AG10803 (cell line): Measurements from ENCODE around the gene EDDM13.
"Not testable (repeated sequence)": the region's sequence is repeated elsewhere in the genome, so short reads cannot be mapped to it uniquely, and the experiment has no call there.

ENCODE experiments used
- DNase-seq: peaks from one replicate; pipeline ENCODE4 v3.0.0; 2010; ENCODE audit warnings: low read depth
- H3K4me3 ChIP-seq: 2 replicates; pipeline ENCODE4 v1.5.1; 2011; ENCODE audit warnings: mild to moderate bottlenecking, low read length, control low read depth
- TF ChIP-seq, protein P1 (sequence below): conservative IDR thresholded peaks from 2 replicates; pipeline ENCODE4 v1.5.1; 2011; ENCODE audit warnings: mild to moderate bottlenecking, low read length, control low read depth, inconsistent platforms

EDDM13 gene

DNA sequence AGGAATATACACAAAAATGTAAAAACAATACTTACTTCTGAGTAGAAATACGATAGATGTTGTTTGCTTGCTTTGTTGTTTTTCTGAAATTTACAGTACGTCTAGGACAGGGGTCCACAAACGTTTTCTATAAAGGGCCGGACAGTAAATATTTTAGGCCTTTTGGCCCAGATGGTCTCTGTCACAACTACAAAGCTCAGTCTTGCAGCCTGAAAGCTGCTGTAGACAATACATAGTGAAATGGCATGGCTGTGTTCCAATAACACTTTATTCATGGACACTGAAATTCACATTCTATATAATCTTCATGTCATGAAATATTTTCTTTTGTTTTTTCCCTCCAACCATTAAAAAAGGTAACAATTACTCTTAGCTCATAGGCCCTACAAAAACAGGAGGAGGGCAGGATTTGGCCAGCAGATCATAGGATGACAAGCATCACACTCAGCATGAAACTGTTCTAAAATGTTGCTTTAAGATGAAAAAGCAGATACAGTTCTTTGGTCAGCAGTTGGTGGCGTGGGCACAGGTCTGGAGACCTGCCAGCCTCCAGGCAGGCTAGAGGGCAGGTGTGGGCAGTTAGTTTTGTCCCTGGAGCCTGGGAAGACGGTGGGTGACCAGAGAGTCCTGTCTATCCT lies at the start of gene EDDM13:
Gene EDDM13 (plus strand): TSS at position 588 of the 638 bp plus-strand sequence. CDS start 87 bp downstream, outside the sequence.
- DNase-seq = no peak
- no peak within 1 kb of the TSS for H3K4me3 ChIP-seq
- TF ChIP-seq, protein P1, sequence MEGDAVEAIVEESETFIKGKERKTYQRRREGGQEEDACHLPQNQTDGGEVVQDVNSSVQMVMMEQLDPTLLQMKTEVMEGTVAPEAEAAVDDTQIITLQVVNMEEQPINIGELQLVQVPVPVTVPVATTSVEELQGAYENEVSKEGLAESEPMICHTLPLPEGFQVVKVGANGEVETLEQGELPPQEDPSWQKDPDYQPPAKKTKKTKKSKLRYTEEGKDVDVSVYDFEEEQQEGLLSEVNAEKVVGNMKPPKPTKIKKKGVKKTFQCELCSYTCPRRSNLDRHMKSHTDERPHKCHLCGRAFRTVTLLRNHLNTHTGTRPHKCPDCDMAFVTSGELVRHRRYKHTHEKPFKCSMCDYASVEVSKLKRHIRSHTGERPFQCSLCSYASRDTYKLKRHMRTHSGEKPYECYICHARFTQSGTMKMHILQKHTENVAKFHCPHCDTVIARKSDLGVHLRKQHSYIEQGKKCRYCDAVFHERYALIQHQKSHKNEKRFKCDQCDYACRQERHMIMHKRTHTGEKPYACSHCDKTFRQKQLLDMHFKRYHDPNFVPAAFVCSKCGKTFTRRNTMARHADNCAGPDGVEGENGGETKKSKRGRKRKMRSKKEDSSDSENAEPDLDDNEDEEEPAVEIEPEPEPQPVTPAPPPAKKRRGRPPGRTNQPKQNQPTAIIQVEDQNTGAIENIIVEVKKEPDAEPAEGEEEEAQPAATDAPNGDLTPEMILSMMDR = no peak

DNA sequence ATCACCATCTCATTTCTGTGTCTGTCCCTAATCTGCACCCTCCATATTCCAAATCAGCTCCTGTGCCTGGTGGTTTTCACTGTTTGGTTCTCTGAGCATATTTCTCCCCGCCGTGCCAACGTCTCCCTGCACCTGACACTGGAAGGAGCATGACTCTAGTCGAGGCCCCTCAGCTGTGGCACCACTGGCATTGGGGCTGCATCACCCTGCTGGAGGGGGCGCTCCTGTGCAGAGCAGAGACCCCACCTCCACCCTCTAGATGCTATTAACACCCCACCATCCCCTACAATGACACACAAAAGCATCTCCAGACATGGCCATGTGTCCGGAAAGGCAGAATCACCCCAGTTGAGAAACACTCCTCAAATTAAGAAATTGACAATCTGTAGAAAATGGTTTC lies 49.6 kb upstream of the EDDM13 start:
- no peak overlapping the region for H3K4me3 ChIP-seq
- DNase-seq = no peak
- TF ChIP-seq, protein P1 = no peak

GRCh38 chr19:56223481-56223880 lies 49.1 kb upstream of the EDDM13 start:
- TF ChIP-seq, protein P1 = no peak
- no peak overlapping the region for H3K4me3 ChIP-seq
- DNase-seq = no peak

- TF ChIP-seq, protein P1 = no peak
- peak; percentile 33 for DNase-seq
- H3K4me3 ChIP-seq = no peak overlapping the region
Measured at GRCh38 chr19:56245121-56245740, 27.3 kb upstream of the EDDM13 start.

DNA sequence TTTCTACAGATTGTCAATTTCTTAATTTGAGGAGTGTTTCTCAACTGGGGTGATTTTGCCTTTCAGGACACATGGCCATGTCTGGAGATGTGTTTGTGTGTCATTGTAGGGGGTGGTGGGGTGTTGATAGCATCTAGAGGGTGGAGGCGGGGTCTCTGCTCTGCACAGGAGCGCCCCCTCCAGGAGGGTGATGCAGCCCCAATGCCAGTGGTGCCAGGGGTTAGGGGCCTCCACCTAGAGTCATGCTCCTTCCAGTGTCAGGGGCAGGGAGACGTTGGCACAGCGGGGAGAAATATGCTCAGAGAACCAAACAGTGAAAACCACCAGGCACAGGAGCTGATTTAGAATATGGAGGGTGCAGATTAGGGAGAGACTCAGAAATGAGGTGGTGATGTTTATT lies 26.8 kb upstream of the EDDM13 start:
- not testable (repeated sequence) for DNase-seq

DNA sequence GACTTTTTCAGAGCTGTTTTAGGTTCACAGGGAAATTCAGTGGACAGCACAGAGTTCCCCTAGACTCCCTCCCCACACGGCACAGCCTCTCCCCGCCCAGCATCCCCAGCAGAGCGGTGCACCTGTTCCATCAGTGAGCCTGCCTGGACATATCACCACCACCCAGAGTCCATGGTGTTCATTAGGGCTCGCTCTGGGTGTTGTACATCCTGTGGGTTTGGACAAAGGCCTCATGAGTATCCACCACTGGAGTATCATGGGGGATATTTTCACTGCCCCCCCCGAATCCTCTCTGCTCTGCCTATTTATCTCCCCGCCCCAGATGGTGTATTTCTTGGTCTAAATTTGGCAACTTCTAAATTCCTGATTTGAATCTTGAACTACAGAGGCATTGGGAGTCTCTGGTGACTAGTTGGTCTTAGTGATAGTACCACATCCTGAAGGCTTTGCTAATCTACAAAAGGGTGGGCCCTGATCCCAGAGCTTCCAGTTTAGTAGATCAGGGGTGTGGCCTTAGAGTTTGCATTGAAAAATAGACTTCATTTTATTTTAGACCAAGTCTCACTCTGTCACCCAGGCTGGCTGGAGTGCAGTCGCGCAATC lies 23.7 kb upstream of the EDDM13 start:
- DNase-seq, H3K4me3 ChIP-seq: not testable (repeated sequence)

More for the DNA sequence above, 26.8 kb upstream of the EDDM13 start:
- H3K4me3 ChIP-seq = not testable (repeated sequence)

DNA sequence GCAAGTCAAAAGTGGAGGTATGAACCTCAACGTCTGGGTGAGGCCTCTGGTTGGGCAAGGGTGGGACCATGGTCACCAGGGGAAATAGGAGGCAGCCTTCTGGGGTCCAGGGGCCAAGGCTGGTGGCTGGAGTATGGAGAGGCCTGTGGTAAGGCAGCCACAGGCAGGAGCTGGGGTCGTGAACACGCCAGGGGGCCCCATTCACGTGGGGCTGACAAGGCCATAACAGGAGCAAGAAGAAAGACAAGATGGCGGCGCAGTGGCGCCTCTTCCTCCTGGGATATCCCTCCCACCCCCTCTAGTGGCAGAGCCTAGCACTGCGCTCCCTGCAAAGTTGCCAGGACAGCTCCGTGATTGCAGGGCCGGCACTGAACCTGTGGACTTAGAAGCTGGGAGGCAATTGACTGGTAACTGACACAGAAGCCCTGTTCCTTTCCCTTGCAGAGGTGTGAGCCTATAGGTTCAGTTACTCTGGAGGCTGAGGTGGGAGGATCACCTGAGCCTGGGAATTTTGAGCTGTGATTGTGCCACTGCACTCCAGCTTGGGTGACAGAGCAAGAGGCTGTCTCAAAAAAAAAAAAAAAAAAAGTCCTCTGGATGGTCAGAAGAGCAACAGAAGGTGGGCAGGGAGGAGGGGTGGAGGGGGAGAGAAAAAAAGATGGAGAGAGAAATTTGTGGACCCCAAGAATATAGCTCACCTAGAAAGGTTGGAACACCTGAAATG lies 19.7 kb upstream of the EDDM13 start:
- TF ChIP-seq, protein P1 = peak; percentile 80
- peak; percentile 72 for DNase-seq
- H3K4me3 ChIP-seq = no peak overlapping the region
